22Rv1 (cell line): Measurements from ENCODE around the gene LEMD3.

Experiments used
- ZFX ChIP-seq: fragments of 450-650 bp; IDR thresholded peaks from 2 replicates; pipeline ENCODE4 v1.6.1; 2017; ENCODE audit warnings: antibody characterized with exemption, borderline replicate concordance
- TF ChIP-seq, protein P1 (sequence below): fragments of 450-650 bp; IDR thresholded peaks from 2 replicates; pipeline ENCODE4 v1.5.1; 2017; ENCODE audit warnings: mild to moderate bottlenecking

- TF ChIP-seq, protein P1, sequence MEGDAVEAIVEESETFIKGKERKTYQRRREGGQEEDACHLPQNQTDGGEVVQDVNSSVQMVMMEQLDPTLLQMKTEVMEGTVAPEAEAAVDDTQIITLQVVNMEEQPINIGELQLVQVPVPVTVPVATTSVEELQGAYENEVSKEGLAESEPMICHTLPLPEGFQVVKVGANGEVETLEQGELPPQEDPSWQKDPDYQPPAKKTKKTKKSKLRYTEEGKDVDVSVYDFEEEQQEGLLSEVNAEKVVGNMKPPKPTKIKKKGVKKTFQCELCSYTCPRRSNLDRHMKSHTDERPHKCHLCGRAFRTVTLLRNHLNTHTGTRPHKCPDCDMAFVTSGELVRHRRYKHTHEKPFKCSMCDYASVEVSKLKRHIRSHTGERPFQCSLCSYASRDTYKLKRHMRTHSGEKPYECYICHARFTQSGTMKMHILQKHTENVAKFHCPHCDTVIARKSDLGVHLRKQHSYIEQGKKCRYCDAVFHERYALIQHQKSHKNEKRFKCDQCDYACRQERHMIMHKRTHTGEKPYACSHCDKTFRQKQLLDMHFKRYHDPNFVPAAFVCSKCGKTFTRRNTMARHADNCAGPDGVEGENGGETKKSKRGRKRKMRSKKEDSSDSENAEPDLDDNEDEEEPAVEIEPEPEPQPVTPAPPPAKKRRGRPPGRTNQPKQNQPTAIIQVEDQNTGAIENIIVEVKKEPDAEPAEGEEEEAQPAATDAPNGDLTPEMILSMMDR, result no peak
- no peak for TF ChIP-seq ZFX
These were observed 30.8 kb downstream of the LEMD3 start for GRCh38 chr12:65200007-65200665.
